CD14-positive monocyte (primary cell): ENCODE measurements around the gene URM1. TPM values are rescaled to one million over a fixed set of nuclear protein-coding genes. Genes with fewer than 3 reads are reported as not detected.

Experiments used
- DNase-seq, 3 donors: peaks; one replicate each; pipeline ENCODE4 v3.0.0-alpha.2; 2011 to 2022
- H2AFZ ChIP-seq: 2 replicates; pipeline ENCODE4 v1.6.0; 2012; ENCODE audit warnings: mild to moderate bottlenecking, low read depth, low read length, inconsistent platforms; ENCODE audit not compliant: insufficient read depth, poor library complexity, severe bottlenecking
- H3K27ac ChIP-seq, 2 donors: 1 replicate in 1 of 2; 2 replicates in 1 of 2; pipeline ENCODE4 v1.5.1; 2012 to 2013; ENCODE audit warnings: low read length in 2 of 2, control low read depth in 1 of 2, inconsistent platforms in 1 of 2, low read depth in 1 of 2, mild to moderate bottlenecking in 1 of 2
- H3K27me3 ChIP-seq, 2 donors: one replicate each; pipeline versions ENCODE4 v1.6.0 to v1.6.1; 2011 to 2013; ENCODE audit warnings: low read length in 2 of 2; ENCODE audit not compliant: control insufficient read depth in 2 of 2, insufficient read depth in 2 of 2
- H3K36me3 ChIP-seq, 2 donors: replicated peaks in 1 of 2; 1 replicate in 1 of 2; 2 replicates in 1 of 2; pipeline versions ENCODE4 v1.5.1 to v1.6.1; 2012 to 2013; ENCODE audit warnings: low read length in 2 of 2, control low read depth in 1 of 2, inconsistent platforms in 1 of 2, mild to moderate bottlenecking in 1 of 2; ENCODE audit not compliant: insufficient read depth in 2 of 2, control insufficient read depth in 1 of 2
- H3K4me1 ChIP-seq, 2 donors: 1 replicate in 1 of 2; 2 replicates in 1 of 2; pipeline versions ENCODE4 v1.5.1 to v1.6.1; 2012 to 2013; ENCODE audit warnings: low read length in 2 of 2, control low read depth in 1 of 2, inconsistent platforms in 1 of 2, mild to moderate bottlenecking in 1 of 2, moderate library complexity in 1 of 2; ENCODE audit not compliant: insufficient read depth in 2 of 2, control insufficient read depth in 1 of 2
- H3K4me2 ChIP-seq: replicated peaks from 2 replicates; pipeline ENCODE3; 2012; ENCODE audit warnings: low read length, moderate library complexity, mild to moderate bottlenecking; ENCODE audit not compliant: poor library complexity, severe bottlenecking; ENCODE audit errors: extremely low read depth
- H3K4me3 ChIP-seq, 3 experiments: fragments of 200-600 bp in 1 of 3; sonication (generic) in 1 of 3; replicated peaks in 1 of 3; 1 replicate in 2 of 3; 2 replicates in 1 of 3; pipeline ENCODE4 v1.5.1; 2011 to 2013; ENCODE audit warnings: low read length in 3 of 3, mild to moderate bottlenecking in 3 of 3, control low read depth in 2 of 3, low read depth in 2 of 3, inconsistent platforms in 1 of 3, moderate library complexity in 1 of 3
- H3K79me2 ChIP-seq: 2 replicates; pipeline ENCODE4 v1.6.0; 2012; ENCODE audit warnings: mild to moderate bottlenecking, control low read depth, inconsistent platforms, low read length, moderate library complexity; ENCODE audit not compliant: insufficient read depth
- H3K9ac ChIP-seq: 2 replicates; pipeline ENCODE4 v1.6.0; 2017; ENCODE audit warnings: low read length, mild to moderate bottlenecking; ENCODE audit not compliant: insufficient read depth, poor library complexity, severe bottlenecking
- H3K9me3 ChIP-seq, 2 donors: replicated peaks in 1 of 2; 1 replicate in 1 of 2; 2 replicates in 1 of 2; pipeline versions ENCODE4 v1.5.1 to v1.6.1; 2012 to 2013; ENCODE audit warnings: low read length in 2 of 2, control low read depth in 1 of 2; ENCODE audit not compliant: control insufficient read depth in 1 of 2, insufficient read depth in 1 of 2
- H4K20me1 ChIP-seq: 2 replicates; pipeline ENCODE4 v1.6.0; 2012; ENCODE audit warnings: mild to moderate bottlenecking, low read length, control low read depth, moderate library complexity; ENCODE audit not compliant: insufficient read depth
- H3K27ac Mint-ChIP-seq, 7 donors: one replicate each; pipeline ENCODE4 v1.8.0; 2020; ENCODE audit warnings: mild to moderate bottlenecking in 7 of 7, mixed read lengths in 7 of 7, moderate library complexity in 6 of 7, inconsistent platforms in 2 of 7
- H3K27me3 Mint-ChIP-seq, 3 donors: one replicate each; pipeline ENCODE4 v1.8.0; 2021 to 2022; ENCODE audit warnings: low read depth in 3 of 3, mild to moderate bottlenecking in 3 of 3, mixed read lengths in 3 of 3, moderate library complexity in 3 of 3, inconsistent platforms in 1 of 3
- H3K36me3 Mint-ChIP-seq, 2 donors: one replicate each; pipeline ENCODE4 v1.8.0; 2020; ENCODE audit warnings: mixed read lengths in 2 of 2, inconsistent platforms in 1 of 2, mild to moderate bottlenecking in 1 of 2
- H3K4me1 Mint-ChIP-seq: one replicate; pipeline ENCODE4 v1.8.0; 2020; ENCODE audit warnings: mild to moderate bottlenecking, mixed read lengths
- H3K4me3 Mint-ChIP-seq, 2 donors: one replicate each; pipeline ENCODE4 v1.8.0; 2020; ENCODE audit warnings: mild to moderate bottlenecking in 2 of 2, mixed read lengths in 2 of 2, moderate library complexity in 1 of 2
- H3K9me3 Mint-ChIP-seq, 7 donors: one replicate each; pipeline ENCODE4 v1.8.0; 2020 to 2022; ENCODE audit warnings: mixed read lengths in 7 of 7, mild to moderate bottlenecking in 6 of 7, moderate library complexity in 6 of 7, inconsistent platforms in 2 of 7
- CTCF ChIP-seq: fragments of 200-600 bp; IDR thresholded peaks from one replicate; pipeline ENCODE4 v1.8.0; 2022; ENCODE audit warnings: antibody characterized with exemption, mild to moderate bottlenecking
- WGBS: methylation state at CpG from one replicate; pipeline ENCODE4 v1.1.5; 2013; ENCODE audit warnings: missing lambda C conversion rate; ENCODE audit not compliant: insufficient coverage; 5-methylcytosine and 5-hydroxymethylcytosine counted together
- intact Hi-C, 2 donors: fragments of 100-400 bp; cut with micrococcal nuclease; formaldehyde crosslinking; loops; one replicate each; pipeline versions ENCODE4 v1.15.0 to v1.15.1; 2023
- polyA plus RNA-seq, 3 donors: library from polyadenylated mRNA; depleted of rRNA in 1 of 3; unstranded in 2 of 3; stranded (reverse) in 1 of 3; fragments of 300-500 nt in 2 of 3; fragments of >200 nt in 1 of 3; fragmentation: Illumina TruSeq in 2 of 3; gene quantifications; 1 replicate in 2 of 3; 2 replicates in 1 of 3; pipeline ENCODE4 v1.2.3, GENCODE V29; 2012 to 2021

URM1 gene
- polyA plus RNA-seq, 3 donors: 37.5 to 39.7 (median 38.3) TPM

- peak overlapping the region in 1 of 7 donors; percentile 27 for H3K27ac Mint-ChIP-seq
- Histone ChIP-seq H3K9ac (no peak overlapping the region), H3K4me1 (peaks cover 10 to 11% of the 10 kb centered on the region in 2 donors), H3K79me2 (no peaks in the 10 kb centered on the region), H3K27ac (no peak overlapping the region), H2AFZ (no peak overlapping the region), H3K9me3 (no peaks in the 10 kb centered on the region), H3K36me3 (peaks cover 23 to 33% of the 10 kb centered on the region in 2 donors), H3K4me2 (no peak overlapping the region), H3K4me3 (no peak overlapping the region), H4K20me1 (no peaks in the 10 kb centered on the region), H3K27me3 (no peaks in the 10 kb centered on the region)
- TF ChIP-seq CTCF: no peak
- H3K36me3 Mint-ChIP-seq: peaks cover 19 to 31% of the 10 kb centered on the region in 2 donors
- peaks cover 9 to 27% (median 13%) of the 10 kb centered on the region in 3 donors for H3K27me3 Mint-ChIP-seq
- intact Hi-C loops: no loop called here
- H3K4me3 Mint-ChIP-seq: no peak overlapping the region
- H3K4me1 Mint-ChIP-seq: peaks cover 14% of the 10 kb centered on the region
- no peak for DNase-seq
- 82% methylated on average over 3 of the region's 9 CpGs for WGBS
- H3K9me3 Mint-ChIP-seq: peaks cover 0 to 9% (median 6%) of the 10 kb centered on the region in 7 donors
These were observed 23.4 kb downstream of the URM1 start for GRCh38 chr9:128394379-128395168.

GRCh38 chr9:128396970-128397613 lies 25.9 kb downstream of the URM1 start:
- intact Hi-C loops: no loop called here
- no peaks in the 10 kb centered on the region for H3K27me3 ChIP-seq
- H2AFZ ChIP-seq: peak overlapping the region; percentile 36
- Mint-ChIP-seq H3K36me3 (peaks cover 5 to 7% of the 10 kb centered on the region in 2 donors), H3K4me1 (peaks cover 14% of the 10 kb centered on the region), H3K4me3 (peak overlapping the region; percentile 31 to 83), H3K27me3 (peaks cover 8 to 30% (median 13%) of the 10 kb centered on the region in 3 donors), H3K27ac (peak overlapping the region in 2 of 7 donors; percentile 38 to 73), H3K9me3 (peaks cover 0 to 2% (median 1%) of the 10 kb centered on the region in 7 donors)
- H4K20me1 ChIP-seq: no peaks in the 10 kb centered on the region
- H3K4me2 ChIP-seq: peak overlapping the region; percentile 47
- H3K36me3 ChIP-seq: peaks cover 6 to 8% of the 10 kb centered on the region in 2 donors
- H3K4me3 ChIP-seq: peak overlapping the region in 1 of 3 experiments; percentile 16
- no peaks in the 10 kb centered on the region for H3K9me3 ChIP-seq
- no peaks in the 10 kb centered on the region for H3K79me2 ChIP-seq
- H3K9ac ChIP-seq: no peak overlapping the region
- H3K4me1 ChIP-seq: peaks cover 10 to 11% of the 10 kb centered on the region in 2 donors
- no peak for TF ChIP-seq CTCF
- WGBS: 2% methylated on average over 14 of the region's 19 CpGs
- H3K27ac ChIP-seq: no peak overlapping the region
- peak; percentile 35 to 43 (median 39) for DNase-seq
